AG09319 (cell line): ENCODE results near the gene NAP1L1.
"Not testable (repeated sequence)": the region's sequence is repeated elsewhere in the genome, so short reads cannot be mapped to it uniquely, and the experiment has no call there.

Source experiments
- DNase-seq: peaks from one replicate; pipeline ENCODE4 v3.0.0-alpha.2; 2010; ENCODE audit warnings: low read depth; ENCODE audit errors: extremely low read depth
- TF ChIP-seq, protein P1 (sequence below): IDR thresholded peaks from 2 replicates; pipeline ENCODE4 v1.5.1; 2011; ENCODE audit warnings: low read depth, mild to moderate bottlenecking, inconsistent platforms, low read length, moderate library complexity

Gene NAP1L1

DNA sequence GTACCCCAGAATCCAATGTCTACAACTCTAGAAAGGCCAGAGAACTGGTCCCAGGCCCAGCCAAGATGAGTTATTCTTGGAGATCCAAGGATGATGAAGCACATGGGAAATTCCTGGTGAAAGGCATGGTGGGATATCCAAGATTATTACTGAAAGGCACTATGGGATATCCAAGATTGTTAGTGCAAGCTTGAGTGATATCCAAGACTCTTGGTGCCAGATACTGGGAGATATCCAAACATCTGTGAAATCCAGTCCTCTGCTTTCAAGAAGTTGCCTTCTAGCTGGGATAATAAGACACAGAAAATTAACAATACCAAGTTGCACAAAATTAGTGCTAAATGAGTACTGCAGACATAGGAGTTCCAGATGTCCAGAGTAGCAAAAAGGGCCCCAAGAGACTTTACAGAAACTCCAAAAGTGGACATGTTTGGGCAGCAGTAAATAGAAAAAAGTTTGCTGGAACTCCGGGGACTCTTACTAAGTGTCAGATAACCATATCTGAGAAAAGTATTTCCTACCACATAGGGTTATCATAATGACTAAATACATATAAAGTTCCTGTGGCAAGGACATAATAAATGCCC is 87.5 kb downstream of the NAP1L1 start:
- TF ChIP-seq, protein P1, sequence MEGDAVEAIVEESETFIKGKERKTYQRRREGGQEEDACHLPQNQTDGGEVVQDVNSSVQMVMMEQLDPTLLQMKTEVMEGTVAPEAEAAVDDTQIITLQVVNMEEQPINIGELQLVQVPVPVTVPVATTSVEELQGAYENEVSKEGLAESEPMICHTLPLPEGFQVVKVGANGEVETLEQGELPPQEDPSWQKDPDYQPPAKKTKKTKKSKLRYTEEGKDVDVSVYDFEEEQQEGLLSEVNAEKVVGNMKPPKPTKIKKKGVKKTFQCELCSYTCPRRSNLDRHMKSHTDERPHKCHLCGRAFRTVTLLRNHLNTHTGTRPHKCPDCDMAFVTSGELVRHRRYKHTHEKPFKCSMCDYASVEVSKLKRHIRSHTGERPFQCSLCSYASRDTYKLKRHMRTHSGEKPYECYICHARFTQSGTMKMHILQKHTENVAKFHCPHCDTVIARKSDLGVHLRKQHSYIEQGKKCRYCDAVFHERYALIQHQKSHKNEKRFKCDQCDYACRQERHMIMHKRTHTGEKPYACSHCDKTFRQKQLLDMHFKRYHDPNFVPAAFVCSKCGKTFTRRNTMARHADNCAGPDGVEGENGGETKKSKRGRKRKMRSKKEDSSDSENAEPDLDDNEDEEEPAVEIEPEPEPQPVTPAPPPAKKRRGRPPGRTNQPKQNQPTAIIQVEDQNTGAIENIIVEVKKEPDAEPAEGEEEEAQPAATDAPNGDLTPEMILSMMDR: no peak
- no peak for DNase-seq

DNA sequence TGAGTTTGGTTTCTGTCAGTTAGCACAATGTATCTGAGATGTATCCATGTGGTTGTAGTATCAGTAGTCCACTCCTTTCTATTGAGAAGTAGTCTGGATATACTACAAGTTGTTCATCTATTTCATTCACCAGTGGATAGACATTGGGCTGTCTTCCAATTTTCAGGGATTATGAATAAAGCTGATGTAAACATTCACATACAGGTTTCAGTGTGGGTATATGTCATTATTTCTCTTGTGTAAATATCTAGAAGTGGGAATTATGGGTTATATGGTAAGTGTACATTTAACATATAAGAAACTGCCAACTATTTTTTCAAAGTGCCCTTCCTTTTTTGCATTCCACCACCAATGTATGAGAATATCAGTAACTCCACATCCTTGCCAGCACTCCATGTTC is 88.8 kb downstream of the NAP1L1 start:
- TF ChIP-seq, protein P1: no peak
- DNase-seq: no peak

DNA sequence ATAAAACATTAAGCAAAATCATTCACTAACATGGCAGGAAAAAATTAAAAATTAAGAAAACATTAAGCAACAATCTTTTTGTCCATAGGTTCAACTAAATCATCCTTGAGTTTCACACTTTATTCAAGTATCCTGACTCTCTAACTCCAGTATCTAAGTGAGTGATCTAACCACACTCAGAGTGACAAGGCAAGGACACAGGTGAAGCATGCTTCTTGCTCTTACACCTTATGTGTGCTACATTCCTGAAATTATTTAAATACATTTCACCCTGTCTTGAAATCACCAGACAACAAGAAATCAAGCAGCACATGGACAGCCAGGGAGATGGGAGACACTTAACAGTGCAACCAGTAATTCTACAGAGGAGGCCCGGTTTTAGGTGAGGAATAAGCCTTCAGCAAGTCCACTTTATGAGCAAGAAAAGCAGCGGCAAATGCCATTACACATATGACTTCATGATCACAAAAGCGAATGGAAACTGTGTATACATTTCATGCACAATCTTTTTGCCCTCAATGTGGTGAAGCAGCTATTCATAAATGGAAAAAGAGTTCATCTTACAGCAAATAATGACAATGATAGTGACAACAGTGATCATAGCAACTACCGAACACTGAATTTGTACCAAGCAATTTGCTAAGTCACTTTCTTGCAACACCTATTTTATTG is 90.3 kb downstream of the NAP1L1 start:
- no peak for DNase-seq
- TF ChIP-seq, protein P1: no peak

DNA sequence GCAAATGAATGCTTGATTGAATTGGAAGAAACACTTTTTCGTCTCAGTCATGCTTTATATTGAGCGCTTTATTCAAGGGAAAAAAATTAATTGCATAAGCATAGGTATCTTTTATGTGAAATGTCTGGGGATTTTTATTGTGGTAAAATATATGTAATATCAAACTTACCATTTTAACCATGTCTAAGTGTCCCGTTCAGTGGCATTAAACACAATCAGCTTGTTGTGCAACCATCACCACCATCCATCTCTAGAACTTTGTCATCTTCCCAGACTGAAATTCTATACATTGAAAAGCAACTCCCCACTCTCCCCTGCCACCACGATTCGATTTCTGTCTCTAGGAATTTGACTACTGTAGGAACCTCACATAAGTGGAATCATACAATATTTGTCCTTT is 92.7 kb downstream of the NAP1L1 start:
- DNase-seq: no peak
- TF ChIP-seq, protein P1: no peak

DNA sequence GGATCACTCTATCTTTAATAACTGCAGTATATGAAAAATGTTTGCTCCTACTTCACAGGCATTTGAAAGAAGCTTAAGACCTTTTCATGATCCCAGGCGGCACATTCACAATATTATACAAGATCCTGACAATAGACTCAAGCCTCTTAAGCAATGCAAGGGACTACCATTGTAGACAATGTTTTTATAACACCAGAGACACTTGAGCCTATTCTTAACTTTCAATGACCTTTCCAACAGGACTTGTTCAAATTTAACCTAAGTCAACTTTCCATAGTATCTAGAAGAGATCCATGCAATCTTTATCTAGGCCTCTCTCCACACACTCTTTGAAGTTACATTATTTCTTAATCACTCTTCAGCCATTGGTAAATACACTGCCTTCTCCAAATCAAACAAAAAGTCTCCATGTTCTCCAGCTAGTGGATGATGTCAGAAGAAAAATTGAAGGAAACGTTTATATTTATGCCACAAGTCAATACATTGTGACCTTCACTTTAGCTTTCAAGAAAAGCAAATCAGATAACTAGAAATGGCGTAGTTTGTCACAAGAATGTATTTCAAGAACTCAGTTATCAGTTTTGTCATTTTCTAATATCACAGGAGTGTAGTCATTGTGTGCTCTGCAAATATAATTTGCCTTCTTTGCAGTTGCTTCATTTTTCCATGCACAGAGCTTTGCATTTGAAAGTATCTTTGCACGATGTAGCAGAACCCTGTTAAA is 94.1 kb downstream of the NAP1L1 start:
- no peak for DNase-seq
- TF ChIP-seq, protein P1: no peak

DNA sequence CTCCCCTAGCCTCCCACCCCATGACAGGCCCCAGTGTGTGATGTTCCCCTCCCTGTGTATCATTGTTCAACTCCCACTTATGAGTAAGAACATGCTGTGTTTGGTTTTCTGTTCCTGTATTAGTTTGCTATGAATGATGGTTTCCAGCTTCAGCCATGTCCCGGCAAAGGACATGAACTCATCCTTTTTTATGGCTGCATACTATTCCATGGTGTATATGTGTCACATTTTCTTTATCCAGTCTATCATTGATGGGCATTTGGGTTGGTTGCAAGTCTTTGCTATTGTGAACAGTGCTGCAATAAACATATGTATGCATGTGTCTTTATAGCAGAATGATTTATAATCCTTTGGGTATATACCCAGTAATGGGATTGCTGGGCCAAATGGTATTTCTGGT is 96.8 kb downstream of the NAP1L1 start:
- not testable (repeated sequence) for DNase-seq
